Skin epidermis (tissue), 12 donors: ENCODE data around the gene MRPL49.
"Not testable (repeated sequence)": the region's sequence is repeated elsewhere in the genome, so short reads cannot be mapped to it uniquely, and the experiment has no call there.

ENCODE experiments used
- H3K27ac ChIP-seq, 21 experiments: fragments of 200-600 bp; sonication (generic) in 11 of 21; one replicate each; pipeline ENCODE4 v1.5.0; 2020; ENCODE audit warnings: mild to moderate bottlenecking in 3 of 21, inconsistent platforms in 2 of 21, moderate library complexity in 2 of 21
- H3K4me3 ChIP-seq, 7 experiments: fragments of 200-600 bp; sonication (generic) in 2 of 7; one replicate each; pipeline ENCODE4 v1.5.0; 2020; ENCODE audit warnings: inconsistent platforms in 2 of 7, mild to moderate bottlenecking in 2 of 7, moderate library complexity in 1 of 7

The MRPL49 gene

GRCh38 chr11:65115361-65116082 lies 6.6 kb upstream of the MRPL49 start:
- Histone ChIP-seq H3K27ac (peak overlapping the region in 1 of 21 experiments; percentile 90), H3K4me3 (peak overlapping the region in 1 of 7 experiments; percentile 86)

- Histone ChIP-seq H3K27ac (peak overlapping the region; percentile 60 to 95 (median 90)), H3K4me3 (peak overlapping the region; percentile 50 to 88 (median 77))
Observed at GRCh38 chr11:65116370-65117205, 5.5 kb upstream of the MRPL49 start.

GRCh38 chr11:65117206-65118096 lies 4.7 kb upstream of the MRPL49 start, which contains the start of gene ZNHIT2:
ZNHIT2 (minus strand) TSS chr11:65117701; CDS start chr11:65117653, 48 bp downstream.
- peak within 1 kb of the TSS; percentile 50 to 88 (median 77) for H3K4me3 ChIP-seq
- peak within 1 kb of the TSS; percentile 60 to 95 (median 90) for H3K27ac ChIP-seq

GRCh38 chr11:65118097-65118837 lies 3.9 kb upstream of the MRPL49 start:
- H3K4me3 ChIP-seq, result peak overlapping the region in 1 of 7 experiments; percentile 86
- peak overlapping the region in 6 of 21 experiments; percentile 6 to 92 (median 56) for H3K27ac ChIP-seq

- not testable (repeated sequence) for H3K4me3 ChIP-seq
- peak overlapping the region in 4 of 21 experiments; percentile 25 to 65 (median 28) for H3K27ac ChIP-seq
Observed at GRCh38 chr11:65118891-65119669, 3.0 kb upstream of the MRPL49 start.

- Histone ChIP-seq H3K27ac (peak overlapping the region in 5 of 21 experiments; percentile 4 to 97 (median 30)), H3K4me3 (no peak overlapping the region)
Observed at GRCh38 chr11:65119670-65119995, 2.5 kb upstream of the MRPL49 start.

GRCh38 chr11:65120831-65121230 lies 1.3 kb upstream of the MRPL49 start:
- Histone ChIP-seq H3K4me3 (peak overlapping the region; percentile 66 to 98 (median 91)), H3K27ac (peak overlapping the region in 15 of 21 experiments; percentile 83 to 97 (median 92))

- peak overlapping the region; percentile 66 to 98 (median 91) for H3K4me3 ChIP-seq
- H3K27ac ChIP-seq, result peak overlapping the region; percentile 76 to 97 (median 92)
Observed at GRCh38 chr11:65121447-65121864, 665 bp upstream of the MRPL49 start.

GRCh38 chr11:65124480-65125196 lies 2.5 kb downstream of the MRPL49 start:
- Histone ChIP-seq H3K4me3 (no peak overlapping the region), H3K27ac (no peak overlapping the region)

GRCh38 chr11:65125197-65126056 lies 3.3 kb downstream of the MRPL49 start:
- no peak overlapping the region for H3K4me3 ChIP-seq
- H3K27ac ChIP-seq, result no peak overlapping the region

GRCh38 chr11:65126624-65127274 lies 4.6 kb downstream of the MRPL49 start:
- H3K27ac ChIP-seq, result no peak overlapping the region
- H3K4me3 ChIP-seq, result no peak overlapping the region

- Histone ChIP-seq H3K27ac (no peak overlapping the region), H3K4me3 (no peak overlapping the region)
Observed at GRCh38 chr11:65127473-65128181, 5.5 kb downstream of the MRPL49 start.

GRCh38 chr11:65128182-65129145 lies 6.3 kb downstream of the MRPL49 start:
- no peak overlapping the region for H3K27ac ChIP-seq
- no peak overlapping the region for H3K4me3 ChIP-seq

- Histone ChIP-seq H3K27ac (peak overlapping the region in 2 of 21 experiments; percentile 20 to 21), H3K4me3 (no peak overlapping the region)
Observed at GRCh38 chr11:65129649-65130441, 7.7 kb downstream of the MRPL49 start.
